CD4-positive, alpha-beta memory T cell (primary cell): ENCODE results near the gene INHA. TPM values are rescaled to one million over a fixed set of nuclear protein-coding genes. Genes with fewer than 3 reads are reported as not detected.

Source experiments
- CTCF ChIA-PET: fragments of 350-600 bp; sonication (Branson Sonifier 250); formaldehyde crosslinking; loops from one replicate; lab custom pipeline; 2021; ENCODE audit warnings: inconsistent platforms; ENCODE audit not compliant: partially characterized antibody; lab: Charles Lee
- POLR2A ChIA-PET: fragments of 350-600 bp; sonication (Branson Sonifier 250); formaldehyde crosslinking; loops from one replicate; lab custom pipeline; 2021; ENCODE audit not compliant: partially characterized antibody; lab: Charles Lee
- DNase-seq, 5 donors: peaks; one replicate each; pipeline versions ENCODE4 v3.0.0 to v3.0.0-alpha.2; 2020 to 2022; ENCODE audit warnings: mixed read lengths in 1 of 5
- H3K27ac ChIP-seq: one replicate; pipeline ENCODE4 v1.7.0; 2013; ENCODE audit warnings: low read depth, low read length
- H3K27me3 ChIP-seq: 2 replicates; pipeline ENCODE4 v1.7.0; 2013; ENCODE audit warnings: mild to moderate bottlenecking, low read length, moderate library complexity; ENCODE audit not compliant: insufficient read depth
- H3K36me3 ChIP-seq: 2 replicates; pipeline ENCODE4 v1.7.0; 2013; ENCODE audit warnings: mild to moderate bottlenecking, low read length, moderate library complexity; ENCODE audit not compliant: insufficient read depth
- H3K4me1 ChIP-seq: 2 replicates; pipeline ENCODE4 v1.7.0; 2013; ENCODE audit warnings: mild to moderate bottlenecking, low read length, moderate library complexity; ENCODE audit not compliant: insufficient read depth
- H3K4me3 ChIP-seq, 2 donors: one replicate each; pipeline ENCODE4 v1.7.0; 2013; ENCODE audit warnings: low read length in 2 of 2, mild to moderate bottlenecking in 1 of 2
- H3K9me3 ChIP-seq, 2 donors: one replicate each; pipeline ENCODE4 v1.7.0; 2013; ENCODE audit warnings: low read length in 2 of 2, control low read depth in 1 of 2; ENCODE audit not compliant: control insufficient read depth in 1 of 2
- H3K27ac Mint-ChIP-seq, 7 donors: one replicate each; pipeline ENCODE4 v1.8.0; 2020 to 2021; ENCODE audit warnings: mixed read lengths in 7 of 7, mild to moderate bottlenecking in 6 of 7, inconsistent platforms in 3 of 7, moderate library complexity in 3 of 7
- H3K27me3 Mint-ChIP-seq, 2 donors: one replicate each; pipeline ENCODE4 v1.8.0; 2020 to 2021; ENCODE audit warnings: mixed read lengths in 2 of 2
- H3K36me3 Mint-ChIP-seq, 2 donors: one replicate each; pipeline ENCODE4 v1.8.0; 2020 to 2021; ENCODE audit warnings: mixed read lengths in 2 of 2, inconsistent platforms in 1 of 2, mild to moderate bottlenecking in 1 of 2
- H3K4me1 Mint-ChIP-seq, 4 donors: one replicate each; pipeline ENCODE4 v1.8.0; 2020 to 2021; ENCODE audit warnings: mixed read lengths in 4 of 4, mild to moderate bottlenecking in 1 of 4
- H3K4me3 Mint-ChIP-seq, 8 donors: one replicate each; pipeline ENCODE4 v1.8.0; 2020 to 2021; ENCODE audit warnings: mixed read lengths in 8 of 8, mild to moderate bottlenecking in 7 of 8, moderate library complexity in 6 of 8, inconsistent platforms in 3 of 8
- H3K9me3 Mint-ChIP-seq, 8 donors: one replicate each; pipeline ENCODE4 v1.8.0; 2020 to 2021; ENCODE audit warnings: mixed read lengths in 8 of 8, mild to moderate bottlenecking in 5 of 8, inconsistent platforms in 3 of 8, moderate library complexity in 1 of 8
- intact Hi-C: fragments of 100-400 bp; cut with micrococcal nuclease; formaldehyde crosslinking; loops from one replicate; pipeline ENCODE4 v1.15.1; 2023
- polyA plus RNA-seq, 2 donors: library from polyadenylated mRNA; unstranded; fragments of 300-500 nt; fragmentation: Illumina TruSeq; gene quantifications; one replicate each; pipeline ENCODE4 v1.2.3, GENCODE V29; 2021
- total RNA-seq, 2 experiments: library from RNA; stranded (reverse); gene quantifications; one replicate each; pipeline ENCODE4 v1.2.3, GENCODE V29; 2021

INHA gene
- total and polyA plus RNA-seq, 4 experiments from 2014 or later = not detected

GRCh38 chr2:219592736-219593135 is 20.6 kb downstream of the INHA start:
- no peaks in the 10 kb centered on the region for H3K27me3 ChIP-seq
- H3K4me3 Mint-ChIP-seq = no peak overlapping the region
- H3K4me1 Mint-ChIP-seq = peaks cover 0 to 9% (median 2%) of the 10 kb centered on the region in 4 donors
- intact Hi-C loops = no loop called here
- H3K4me3 ChIP-seq = no peak overlapping the region
- no peak overlapping the region for H3K27ac Mint-ChIP-seq
- DNase-seq = no peak
- peaks cover 0 to 4% of the 10 kb centered on the region in 2 donors for H3K36me3 Mint-ChIP-seq
- CTCF ChIA-PET = interaction anchor here (1.3 to 1.6 kb wide), 2 partner anchors 50 to 52 kb away, joined by 4 to 5 read pairs; no protein-coding TSS in a partner anchor
- no peaks in the 10 kb centered on the region for H3K9me3 ChIP-seq
- H3K9me3 Mint-ChIP-seq = no peaks in the 10 kb centered on the region
- H3K4me1 ChIP-seq = peaks cover 5% of the 10 kb centered on the region
- H3K27me3 Mint-ChIP-seq = peaks cover 9 to 10% of the 10 kb centered on the region in 2 donors
- H3K36me3 ChIP-seq = no peaks in the 10 kb centered on the region
- POLR2A ChIA-PET = no interaction called here
- H3K27ac ChIP-seq = no peak overlapping the region

- ChIA-PET POLR2A (no interaction called here), CTCF (interaction anchor here (1.6 kb wide), 1 partner anchor 49 kb away, joined by 5 read pairs; no protein-coding TSS in a partner anchor)
- H3K4me1 ChIP-seq = peaks cover 7% of the 10 kb centered on the region
- Mint-ChIP-seq H3K4me1 (peaks cover 2 to 14% (median 5%) of the 10 kb centered on the region in 4 donors), H3K27ac (no peak overlapping the region), H3K9me3 (no peaks in the 10 kb centered on the region), H3K27me3 (peaks cover 9 to 10% of the 10 kb centered on the region in 2 donors), H3K4me3 (no peak overlapping the region), H3K36me3 (peaks cover 0 to 6% of the 10 kb centered on the region in 2 donors)
- intact Hi-C loops = no loop called here
- no peak overlapping the region for H3K27ac ChIP-seq
- H3K36me3 ChIP-seq = no peaks in the 10 kb centered on the region
- H3K4me3 ChIP-seq = no peak overlapping the region
- H3K27me3 ChIP-seq = no peaks in the 10 kb centered on the region
- no peak for DNase-seq
- H3K9me3 ChIP-seq = no peaks in the 10 kb centered on the region
Observed at GRCh38 chr2:219593154-219593553, 21.0 kb downstream of the INHA start.

- ChIA-PET CTCF (no interaction called here), POLR2A (no interaction called here)
- Mint-ChIP-seq H3K9me3 (no peaks in the 10 kb centered on the region), H3K27me3 (peaks cover 4 to 7% of the 10 kb centered on the region in 2 donors), H3K27ac (no peak overlapping the region), H3K4me1 (peaks cover 10 to 21% (median 16%) of the 10 kb centered on the region in 4 donors), H3K4me3 (peak overlapping the region in 1 of 8 donors; percentile 46), H3K36me3 (peaks cover 0 to 6% of the 10 kb centered on the region in 2 donors)
- Histone ChIP-seq H3K36me3 (no peaks in the 10 kb centered on the region), H3K4me3 (no peak overlapping the region), H3K27me3 (no peaks in the 10 kb centered on the region), H3K9me3 (no peaks in the 10 kb centered on the region), H3K27ac (no peak overlapping the region), H3K4me1 (peaks cover 14% of the 10 kb centered on the region)
- DNase-seq = no peak
- intact Hi-C loops = loop anchor here (5.0 kb wide), 1 partner anchor 1977 kb away; the partner anchor contains the start of gene EPHA4
Observed at GRCh38 chr2:219595256-219595655, 23.1 kb downstream of the INHA start.

GRCh38 chr2:219596954-219597551 is 24.9 kb downstream of the INHA start:
- intact Hi-C loops = loop anchor here (1.0 to 5.0 kb wide), 5 partner anchors 44 to 1975 kb away; partner anchors contain the start of genes CHPF and EPHA4
- DNase-seq = no peak
- H3K27ac ChIP-seq = peak overlapping the region; percentile 72
- H3K9me3 Mint-ChIP-seq = no peaks in the 10 kb centered on the region
- peaks cover 10 to 24% (median 17%) of the 10 kb centered on the region in 4 donors for H3K4me1 Mint-ChIP-seq
- peaks cover 13 to 15% of the 10 kb centered on the region in 2 donors for H3K36me3 Mint-ChIP-seq
- ChIA-PET CTCF (interaction anchor here (1.2 to 1.8 kb wide), 7 partner anchors 18 to 100 kb away, joined by 3 to 16 read pairs (median 3); partner anchors contain the start of gene TMEM198), POLR2A (interaction anchor here (0.7 to 2.0 kb wide), 10 partner anchors 26 to 925 kb away, joined by 3 to 15 read pairs (median 6); partner anchors contain the start of genes CHPF, DNAJB2, DNPEP and GMPPA)
- peaks cover 6% of the 10 kb centered on the region for H3K36me3 ChIP-seq
- peak overlapping the region; percentile 62 to 100 for H3K4me3 ChIP-seq
- H3K27ac Mint-ChIP-seq = peak overlapping the region; percentile 90 to 99 (median 97)
- H3K4me1 ChIP-seq = peaks cover 14% of the 10 kb centered on the region
- peaks cover 4 to 7% of the 10 kb centered on the region in 2 donors for H3K27me3 Mint-ChIP-seq
- H3K9me3 ChIP-seq = no peaks in the 10 kb centered on the region
- H3K4me3 Mint-ChIP-seq = peak overlapping the region; percentile 90 to 97 (median 96)
- H3K27me3 ChIP-seq = no peaks in the 10 kb centered on the region

DNA sequence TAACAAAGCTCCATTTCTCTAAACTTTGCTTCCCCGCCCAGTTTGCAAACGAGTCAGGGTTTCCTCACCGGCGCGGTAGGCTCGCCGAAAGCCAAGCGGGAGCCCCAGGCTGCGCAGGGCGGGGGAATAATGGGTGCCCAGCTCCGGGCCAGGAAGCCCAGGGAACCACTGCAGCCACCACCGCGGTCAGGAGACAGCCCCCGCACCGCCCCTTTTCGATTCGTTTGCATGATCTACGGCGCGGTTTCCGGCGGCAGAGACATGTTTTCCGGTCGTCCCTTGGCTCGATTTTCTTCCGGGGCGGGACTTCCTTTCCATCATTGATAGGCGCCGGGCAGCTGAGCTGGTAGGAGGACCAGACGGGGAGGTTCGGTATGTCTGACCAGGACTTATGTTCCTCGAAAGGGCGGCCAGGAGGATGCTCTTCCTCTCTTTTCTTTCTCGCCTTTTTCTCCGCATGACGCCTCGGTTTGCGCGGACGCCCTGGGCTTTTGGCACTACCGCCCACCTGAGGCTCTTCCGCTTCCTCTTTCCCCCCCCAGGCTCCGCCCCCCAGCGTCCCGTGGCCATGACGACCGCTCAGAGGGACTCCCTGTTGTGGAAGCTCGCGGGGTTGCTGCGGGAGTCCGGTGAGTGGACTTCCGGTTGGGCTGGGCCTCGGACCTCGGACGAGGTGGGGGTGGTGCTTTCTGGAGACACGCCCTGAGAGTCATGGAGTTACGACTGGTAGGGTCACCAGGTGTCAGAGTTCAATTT is 25.6 kb downstream of the INHA start, which contains the start of gene STK11IP:
Gene STK11IP, plus strand, starts transcription at position 306 of the 756 bp plus-strand sequence. Its CDS starts 263 bp downstream, at position 569.
- Mint-ChIP-seq H3K4me1 (peaks cover 10 to 24% (median 17%) of the 10 kb centered on the region in 4 donors), H3K9me3 (no peaks in the 10 kb centered on the region), H3K27ac (peak within 1 kb of the TSS; percentile 90 to 99 (median 97)), H3K4me3 (peak within 1 kb of the TSS; percentile 90 to 97 (median 96)), H3K36me3 (peaks cover 20 to 22% of the 10 kb centered on the region in 2 donors), H3K27me3 (peaks cover 3 to 7% of the 10 kb centered on the region in 2 donors)
- Histone ChIP-seq H3K27ac (peak within 1 kb of the TSS; percentile 72), H3K9me3 (no peaks in the 10 kb centered on the region), H3K36me3 (peaks cover 13% of the 10 kb centered on the region), H3K27me3 (no peaks in the 10 kb centered on the region), H3K4me3 (peak within 1 kb of the TSS; percentile 62 to 100), H3K4me1 (peaks cover 14% of the 10 kb centered on the region)
- peak; percentile 87 to 93 (median 88) for DNase-seq
- CTCF ChIA-PET = interaction anchor here (1.2 to 1.8 kb wide), 7 partner anchors 17 to 100 kb away, joined by 3 to 16 read pairs (median 3); partner anchors contain the start of gene TMEM198
- POLR2A ChIA-PET = interaction anchor here (0.7 to 2.0 kb wide), 11 partner anchors 9 to 926 kb away, joined by 3 to 15 read pairs (median 4); partner anchors contain the start of genes CHPF, DNAJB2, DNPEP and GMPPA
- intact Hi-C loops = loop anchor here (1.0 to 5.0 kb wide), 6 partner anchors 45 to 1975 kb away; partner anchors contain the start of genes CHPF, EPHA4 and GMPPA

DNA sequence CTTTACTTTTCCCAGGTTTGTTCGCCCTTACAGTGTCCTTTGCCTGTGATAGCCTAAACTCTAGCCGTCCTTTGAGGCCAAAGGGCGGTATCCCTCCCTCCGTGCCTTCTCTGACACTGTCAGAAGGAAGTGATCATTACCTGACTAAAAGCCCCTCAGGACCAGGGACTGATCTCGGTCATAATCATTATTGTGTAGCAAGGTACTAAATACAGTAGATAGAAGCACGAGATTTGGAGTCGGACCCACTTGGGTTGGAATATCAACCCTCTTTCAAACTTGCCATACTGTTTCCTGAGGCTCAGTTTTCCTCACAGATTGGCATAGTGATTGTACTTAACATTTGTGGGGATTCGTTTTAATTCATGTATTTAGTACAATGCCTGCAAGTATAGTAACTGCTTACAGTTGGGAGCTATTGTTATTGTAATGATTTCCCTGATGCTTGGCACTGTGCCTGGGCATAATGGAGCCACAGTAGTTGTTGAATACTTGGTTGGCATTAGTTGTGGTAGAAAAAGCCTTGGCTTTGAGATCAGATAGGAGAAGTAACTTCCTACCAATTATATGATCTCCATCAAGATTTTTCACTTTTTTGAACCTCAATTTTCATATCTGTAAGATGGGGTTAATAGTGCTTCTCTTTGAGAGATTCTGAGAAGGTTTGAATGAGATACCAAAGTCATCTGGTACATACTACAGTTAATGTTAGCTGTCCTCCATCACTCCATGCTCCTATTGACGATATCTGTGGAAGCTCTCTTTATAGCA is 26.4 kb downstream of the INHA start:
- peaks cover 14% of the 10 kb centered on the region for H3K36me3 ChIP-seq
- no peaks in the 10 kb centered on the region for H3K9me3 ChIP-seq
- peak overlapping the region; percentile 72 for H3K27ac ChIP-seq
- no peaks in the 10 kb centered on the region for H3K9me3 Mint-ChIP-seq
- peaks cover 10 to 24% (median 17%) of the 10 kb centered on the region in 4 donors for H3K4me1 Mint-ChIP-seq
- no peaks in the 10 kb centered on the region for H3K27me3 ChIP-seq
- DNase-seq = no peak
- H3K4me3 Mint-ChIP-seq = peak overlapping the region; percentile 90 to 97 (median 96)
- peak overlapping the region; percentile 90 to 99 (median 97) for H3K27ac Mint-ChIP-seq
- peaks cover 14% of the 10 kb centered on the region for H3K4me1 ChIP-seq
- intact Hi-C loops = loop anchor here (1.0 to 5.0 kb wide), 2 partner anchors 100 to 1974 kb away; partner anchors contain the start of genes EPHA4 and GMPPA
- CTCF ChIA-PET = interaction anchor here (1.2 to 1.7 kb wide), 3 partner anchors 38 to 58 kb away, joined by 3 to 16 read pairs (median 6); no protein-coding TSS in a partner anchor
- H3K36me3 Mint-ChIP-seq = peaks cover 21 to 24% of the 10 kb centered on the region in 2 donors
- peak overlapping the region; percentile 62 to 100 for H3K4me3 ChIP-seq
- POLR2A ChIA-PET = interaction anchor here (0.7 to 2.0 kb wide), 6 partner anchors 9 to 319 kb away, joined by 3 to 15 read pairs (median 10); partner anchors contain the start of genes DNAJB2, DNPEP and GMPPA
- H3K27me3 Mint-ChIP-seq = peaks cover 0 to 2% of the 10 kb centered on the region in 2 donors
